ENCODE measurements around the gene LUC7L2.
"Not testable (repeated sequence)": the region's sequence is repeated elsewhere in the genome, so short reads cannot be mapped to it uniquely, and the experiment has no call there.

DNA sequence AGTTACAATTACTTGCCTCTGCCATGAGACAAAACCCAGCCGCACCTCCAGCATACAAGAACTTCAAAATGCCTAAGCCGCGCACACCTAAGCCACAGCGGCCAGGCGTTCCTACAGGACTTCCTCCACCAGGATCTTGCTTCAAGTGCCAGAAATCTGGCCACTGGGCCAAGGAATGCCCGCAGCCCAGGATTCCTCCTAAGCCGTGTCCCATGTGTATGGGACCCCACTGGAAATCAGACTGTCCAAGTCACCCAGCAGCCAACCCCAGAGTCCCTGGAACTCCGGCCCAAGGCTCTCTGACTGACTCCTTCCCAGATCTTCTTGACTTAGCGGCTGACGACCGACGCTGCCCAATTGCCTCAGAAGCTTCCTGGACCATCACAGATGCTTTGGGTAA is 103.7 kb downstream of the LUC7L2 start:
- TF ChIP-seq MEIS2 (IDR thresholded peaks at IDR 0.05; ENCODE audit: partially characterized antibody); ZNF282 (CRISPR knock-in tag; IDR thresholded peaks at IDR 0.05): not testable (repeated sequence)
- TF ChIP-seq, protein P1, sequence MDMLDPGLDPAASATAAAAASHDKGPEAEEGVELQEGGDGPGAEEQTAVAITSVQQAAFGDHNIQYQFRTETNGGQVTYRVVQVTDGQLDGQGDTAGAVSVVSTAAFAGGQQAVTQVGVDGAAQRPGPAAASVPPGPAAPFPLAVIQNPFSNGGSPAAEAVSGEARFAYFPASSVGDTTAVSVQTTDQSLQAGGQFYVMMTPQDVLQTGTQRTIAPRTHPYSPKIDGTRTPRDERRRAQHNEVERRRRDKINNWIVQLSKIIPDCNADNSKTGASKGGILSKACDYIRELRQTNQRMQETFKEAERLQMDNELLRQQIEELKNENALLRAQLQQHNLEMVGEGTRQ (CRISPR knock-in tag; IDR thresholded peaks at IDR 0.05), result not testable (repeated sequence)
- TF ChIP-seq, protein P2, sequence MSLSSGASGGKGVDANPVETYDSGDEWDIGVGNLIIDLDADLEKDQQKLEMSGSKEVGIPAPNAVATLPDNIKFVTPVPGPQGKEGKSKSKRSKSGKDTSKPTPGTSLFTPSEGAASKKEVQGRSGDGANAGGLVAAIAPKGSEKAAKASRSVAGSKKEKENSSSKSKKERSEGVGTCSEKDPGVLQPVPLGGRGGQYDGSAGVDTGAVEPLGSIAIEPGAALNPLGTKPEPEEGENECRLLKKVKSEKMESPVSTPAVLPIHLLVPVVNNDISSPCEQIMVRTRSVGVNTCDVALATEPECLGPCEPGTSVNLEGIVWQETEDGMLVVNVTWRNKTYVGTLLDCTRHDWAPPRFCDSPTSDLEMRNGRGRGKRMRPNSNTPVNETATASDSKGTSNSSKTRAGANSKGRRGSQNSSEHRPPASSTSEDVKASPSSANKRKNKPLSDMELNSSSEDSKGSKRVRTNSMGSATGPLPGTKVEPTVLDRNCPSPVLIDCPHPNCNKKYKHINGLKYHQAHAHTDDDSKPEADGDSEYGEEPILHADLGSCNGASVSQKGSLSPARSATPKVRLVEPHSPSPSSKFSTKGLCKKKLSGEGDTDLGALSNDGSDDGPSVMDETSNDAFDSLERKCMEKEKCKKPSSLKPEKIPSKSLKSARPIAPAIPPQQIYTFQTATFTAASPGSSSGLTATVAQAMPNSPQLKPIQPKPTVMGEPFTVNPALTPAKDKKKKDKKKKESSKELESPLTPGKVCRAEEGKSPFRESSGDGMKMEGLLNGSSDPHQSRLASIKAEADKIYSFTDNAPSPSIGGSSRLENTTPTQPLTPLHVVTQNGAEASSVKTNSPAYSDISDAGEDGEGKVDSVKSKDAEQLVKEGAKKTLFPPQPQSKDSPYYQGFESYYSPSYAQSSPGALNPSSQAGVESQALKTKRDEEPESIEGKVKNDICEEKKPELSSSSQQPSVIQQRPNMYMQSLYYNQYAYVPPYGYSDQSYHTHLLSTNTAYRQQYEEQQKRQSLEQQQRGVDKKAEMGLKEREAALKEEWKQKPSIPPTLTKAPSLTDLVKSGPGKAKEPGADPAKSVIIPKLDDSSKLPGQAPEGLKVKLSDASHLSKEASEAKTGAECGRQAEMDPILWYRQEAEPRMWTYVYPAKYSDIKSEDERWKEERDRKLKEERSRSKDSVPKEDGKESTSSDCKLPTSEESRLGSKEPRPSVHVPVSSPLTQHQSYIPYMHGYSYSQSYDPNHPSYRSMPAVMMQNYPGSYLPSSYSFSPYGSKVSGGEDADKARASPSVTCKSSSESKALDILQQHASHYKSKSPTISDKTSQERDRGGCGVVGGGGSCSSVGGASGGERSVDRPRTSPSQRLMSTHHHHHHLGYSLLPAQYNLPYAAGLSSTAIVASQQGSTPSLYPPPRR (CRISPR knock-in tag; IDR thresholded peaks at IDR 0.05; ENCODE audit: borderline replicate concordance), result not testable (repeated sequence)
